Measurements from ENCODE around the gene NUP214. TPM values are rescaled to one million over a fixed set of nuclear protein-coding genes. Genes with fewer than 3 reads are reported as not detected.
"Not testable (repeated sequence)": the region's sequence is repeated elsewhere in the genome, so short reads cannot be mapped to it uniquely, and the experiment has no call there.

Gene NUP214
- total RNA-seq, 1 donor from 2014 or later: 67.4 TPM

DNA sequence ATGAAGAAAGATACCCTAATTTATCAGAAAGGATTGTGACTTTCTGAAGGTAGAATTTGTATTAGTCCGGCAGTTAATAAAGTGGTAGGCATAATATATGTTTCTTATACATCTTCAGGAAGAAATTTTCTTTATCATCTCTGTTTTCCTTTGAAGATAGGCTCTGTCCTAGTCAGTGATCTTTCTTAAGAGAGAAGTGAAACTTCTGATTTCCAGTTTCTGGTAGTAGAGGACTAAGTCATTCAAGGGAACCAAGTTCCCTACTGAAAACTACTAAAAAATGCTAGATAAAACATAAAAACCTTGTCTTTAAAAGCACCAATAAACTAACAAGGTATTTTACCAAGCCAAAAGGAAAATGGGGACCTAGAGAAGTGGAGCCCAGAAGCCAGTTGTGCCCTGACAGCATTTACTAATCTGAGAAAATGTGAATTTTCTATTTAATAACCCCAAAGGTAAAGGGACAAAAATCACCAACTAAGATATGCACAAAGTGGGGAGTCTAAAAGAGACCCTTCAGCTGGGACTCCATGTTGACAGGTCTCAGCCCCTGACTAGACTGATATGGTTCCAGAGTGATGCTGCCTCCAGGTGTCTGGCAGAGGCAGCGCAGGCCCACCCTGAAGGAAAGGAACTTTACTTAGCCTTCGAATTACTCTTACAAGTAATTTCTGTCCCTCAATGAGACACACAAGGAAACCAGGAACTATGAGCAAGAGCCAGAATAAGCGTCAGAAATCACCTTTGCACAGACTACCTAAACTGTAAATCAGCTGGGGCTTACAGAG, 78.2 kb downstream of the NUP214 start:
- no peaks in the 10 kb centered on the region for H3K27me3 Mint-ChIP-seq (ENCODE audit: low read depth)
- peaks cover 73% of the 10 kb centered on the region for H3K36me3 Mint-ChIP-seq (ENCODE audit: low read depth)
- no peak overlapping the region for H3K4me3 Mint-ChIP-seq (ENCODE audit: low read depth)
- intact Hi-C loops (cut with micrococcal nuclease): no loop called here
- H3K9me3 Mint-ChIP-seq: no peaks in the 10 kb centered on the region
- H3K27ac Mint-ChIP-seq: no peak overlapping the region
- DNase-seq (ENCODE audit: low spot score): no peak
- no peaks in the 10 kb centered on the region for H3K4me1 Mint-ChIP-seq (ENCODE audit: low read depth)

DNA sequence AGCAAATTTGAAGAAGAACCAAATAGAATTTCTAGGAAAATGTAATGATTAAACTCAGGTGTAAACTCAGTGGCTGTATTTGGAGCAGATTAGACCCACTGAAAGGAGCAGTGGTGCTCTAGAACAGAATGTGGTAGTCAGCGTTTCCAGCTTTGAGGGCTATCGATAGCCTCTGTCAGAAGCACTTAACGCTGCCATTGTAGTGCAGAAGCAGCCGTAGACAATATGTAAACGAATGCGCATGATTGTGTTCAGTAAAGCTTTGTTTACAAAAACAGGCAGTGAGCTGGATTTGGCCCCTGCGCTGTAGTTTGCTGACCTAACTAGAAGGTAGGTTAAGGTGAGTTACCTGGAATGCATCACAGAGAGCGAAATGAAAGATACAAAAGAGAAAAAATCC, 78.9 kb downstream of the NUP214 start:
- no peaks in the 10 kb centered on the region for H3K9me3 Mint-ChIP-seq
- H3K4me1 Mint-ChIP-seq (ENCODE audit: low read depth): no peaks in the 10 kb centered on the region
- no peaks in the 10 kb centered on the region for H3K27me3 Mint-ChIP-seq (ENCODE audit: low read depth)
- H3K4me3 Mint-ChIP-seq (ENCODE audit: low read depth): no peak overlapping the region
- intact Hi-C loops (cut with micrococcal nuclease): no loop called here
- H3K27ac Mint-ChIP-seq: no peak overlapping the region
- no peak for DNase-seq (ENCODE audit: low spot score)
- peaks cover 68% of the 10 kb centered on the region for H3K36me3 Mint-ChIP-seq (ENCODE audit: low read depth)

- intact Hi-C loops (cut with micrococcal nuclease): no loop called here
- Mint-ChIP-seq H3K4me1 (ENCODE audit: low read depth) (no peaks in the 10 kb centered on the region), H3K4me3 (ENCODE audit: low read depth) (no peak overlapping the region), H3K27ac (no peak overlapping the region), H3K9me3 (peaks cover 9% of the 10 kb centered on the region), H3K36me3 (ENCODE audit: low read depth) (peaks cover 70% of the 10 kb centered on the region), H3K27me3 (ENCODE audit: low read depth) (no peaks in the 10 kb centered on the region)
- DNase-seq (ENCODE audit: low spot score): no peak
Measured at GRCh38 chr9:131206495-131206894, 81.1 kb downstream of the NUP214 start.

- H3K9me3 Mint-ChIP-seq: peaks cover 24% of the 10 kb centered on the region
- H3K4me1 Mint-ChIP-seq (ENCODE audit: low read depth); H3K4me3 Mint-ChIP-seq (ENCODE audit: low read depth); H3K27me3 Mint-ChIP-seq (ENCODE audit: low read depth); DNase-seq (ENCODE audit: low spot score); H3K27ac Mint-ChIP-seq; intact Hi-C loops (cut with micrococcal nuclease): not testable (repeated sequence)
- H3K36me3 Mint-ChIP-seq (ENCODE audit: low read depth): peaks cover 70% of the 10 kb centered on the region
Measured at GRCh38 chr9:131211920-131212319, 86.5 kb downstream of the NUP214 start.

DNA sequence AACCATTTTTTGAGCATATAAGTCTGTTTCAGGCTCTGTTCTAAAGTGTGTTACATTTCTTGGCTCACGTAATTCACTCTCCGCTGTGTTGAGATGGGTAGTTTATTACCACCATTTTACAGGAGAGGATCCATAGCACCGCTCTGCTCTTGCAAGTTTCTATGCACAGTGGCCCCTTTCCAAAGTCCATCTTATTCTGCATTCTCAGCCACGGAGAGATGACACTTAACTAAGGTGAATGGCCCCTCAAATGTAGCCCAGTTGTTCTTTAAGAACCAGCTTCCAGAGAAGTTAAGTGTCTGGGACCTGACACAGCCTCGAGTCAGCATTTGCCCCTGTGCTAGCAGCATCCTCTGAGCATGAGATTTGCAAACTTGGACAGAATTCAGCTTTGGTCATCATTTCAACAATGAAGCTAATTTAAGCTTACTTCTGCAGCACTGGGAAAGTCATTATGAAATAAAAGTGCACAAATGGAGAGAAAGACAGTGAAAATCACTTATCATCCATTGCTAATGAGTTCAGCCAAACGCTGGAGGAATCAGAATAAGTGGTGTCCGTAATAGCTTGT, 89.0 kb downstream of the NUP214 start:
- Mint-ChIP-seq H3K9me3 (peaks cover 24% of the 10 kb centered on the region), H3K36me3 (ENCODE audit: low read depth) (peaks cover 74% of the 10 kb centered on the region), H3K4me3 (ENCODE audit: low read depth) (no peak overlapping the region), H3K27me3 (ENCODE audit: low read depth) (no peaks in the 10 kb centered on the region), H3K27ac (no peak overlapping the region), H3K4me1 (ENCODE audit: low read depth) (peaks cover 8% of the 10 kb centered on the region)
- no peak for DNase-seq (ENCODE audit: low spot score)
- intact Hi-C loops (cut with micrococcal nuclease): no loop called here

DNA sequence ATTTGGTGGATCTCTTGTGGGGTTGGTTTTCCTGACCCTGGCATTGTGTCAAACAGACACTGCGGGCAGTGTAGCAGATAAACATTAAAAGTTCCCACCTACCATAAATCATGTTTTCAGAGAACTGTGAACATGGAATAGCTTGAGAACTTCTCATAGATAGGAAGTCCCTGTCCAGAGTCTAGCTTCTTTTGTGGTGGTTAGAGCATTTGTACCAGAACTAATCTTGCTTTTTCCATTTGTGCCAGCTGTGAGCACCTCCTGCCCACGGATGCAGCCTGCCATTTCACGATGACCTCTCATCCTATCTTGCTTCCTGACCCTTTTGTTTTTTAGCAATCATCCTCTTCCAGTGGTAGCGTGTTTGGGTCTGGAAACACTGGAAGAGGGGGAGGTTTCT, 89.5 kb downstream of the NUP214 start:
- Mint-ChIP-seq H3K9me3 (peaks cover 24% of the 10 kb centered on the region), H3K27me3 (ENCODE audit: low read depth) (no peaks in the 10 kb centered on the region), H3K36me3 (ENCODE audit: low read depth) (peaks cover 70% of the 10 kb centered on the region), H3K4me3 (ENCODE audit: low read depth) (no peak overlapping the region), H3K4me1 (ENCODE audit: low read depth) (peaks cover 8% of the 10 kb centered on the region), H3K27ac (no peak overlapping the region)
- DNase-seq (ENCODE audit: low spot score): no peak
- intact Hi-C loops (cut with micrococcal nuclease): no loop called here

DNA sequence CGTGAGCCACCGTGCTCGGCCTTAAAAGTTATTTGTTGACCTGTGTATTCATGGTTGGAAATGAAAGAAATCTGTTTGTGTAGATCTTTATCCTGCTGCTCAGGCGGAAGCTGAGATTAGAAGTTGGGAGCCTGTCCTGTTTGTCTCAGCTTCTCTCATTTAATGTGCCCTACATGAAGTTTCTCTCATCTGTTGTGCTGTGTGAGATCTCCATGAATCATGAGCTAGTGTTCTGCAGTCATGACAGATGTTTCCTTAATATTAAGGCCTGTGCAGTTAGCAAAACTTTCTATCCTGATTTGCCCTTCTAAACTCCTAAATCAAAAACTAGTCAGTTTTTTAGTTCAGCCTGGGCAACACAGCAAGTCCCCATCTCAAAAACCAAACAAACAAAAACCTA, 91.4 kb downstream of the NUP214 start:
- intact Hi-C loops (cut with micrococcal nuclease): no loop called here
- H3K4me1 Mint-ChIP-seq (ENCODE audit: low read depth): peaks cover 8% of the 10 kb centered on the region
- peaks cover 12% of the 10 kb centered on the region for H3K9me3 Mint-ChIP-seq
- no peak overlapping the region for H3K27ac Mint-ChIP-seq
- H3K27me3 Mint-ChIP-seq (ENCODE audit: low read depth): no peaks in the 10 kb centered on the region
- no peak overlapping the region for H3K4me3 Mint-ChIP-seq (ENCODE audit: low read depth)
- peaks cover 54% of the 10 kb centered on the region for H3K36me3 Mint-ChIP-seq (ENCODE audit: low read depth)
- no peak for DNase-seq (ENCODE audit: low spot score)

DNA sequence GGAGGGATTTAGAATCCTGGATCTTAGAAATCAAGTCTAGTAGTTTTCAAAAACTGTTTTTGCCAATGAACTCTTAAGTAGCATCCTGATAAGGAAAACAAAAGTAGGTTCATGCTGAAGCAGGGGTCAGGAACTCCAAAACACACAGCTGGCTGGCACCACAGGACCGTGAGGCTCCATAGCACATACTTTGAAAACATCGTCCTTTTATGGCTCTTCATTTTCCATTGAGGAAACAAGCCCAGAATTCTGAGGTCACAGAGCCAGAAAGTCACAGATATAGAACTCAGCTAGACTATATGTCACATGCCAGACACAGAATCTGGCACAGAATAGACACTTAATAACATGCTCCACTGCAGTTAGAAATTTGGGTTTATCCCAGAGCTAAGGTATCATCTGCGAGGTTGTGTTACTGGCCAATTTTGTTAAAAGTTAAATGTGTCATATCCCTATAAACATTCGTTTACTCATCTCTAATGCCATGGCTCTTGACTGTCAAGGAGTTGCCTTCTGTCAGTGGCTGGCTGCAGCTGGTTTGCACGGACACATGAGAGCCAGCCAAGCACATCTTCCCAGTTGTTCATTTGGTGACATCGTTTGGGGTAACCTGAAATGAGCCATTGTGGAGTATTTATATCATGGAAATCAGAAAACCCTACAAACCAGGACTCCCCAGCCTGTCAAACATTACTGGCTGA, 92.1 kb downstream of the NUP214 start:
- intact Hi-C loops (cut with micrococcal nuclease): no loop called here
- H3K4me3 Mint-ChIP-seq (ENCODE audit: low read depth): no peak overlapping the region
- no peak for DNase-seq (ENCODE audit: low spot score)
- H3K27me3 Mint-ChIP-seq (ENCODE audit: low read depth): no peaks in the 10 kb centered on the region
- peaks cover 5% of the 10 kb centered on the region for H3K9me3 Mint-ChIP-seq
- H3K4me1 Mint-ChIP-seq (ENCODE audit: low read depth): peaks cover 8% of the 10 kb centered on the region
- no peak overlapping the region for H3K27ac Mint-ChIP-seq
- peaks cover 51% of the 10 kb centered on the region for H3K36me3 Mint-ChIP-seq (ENCODE audit: low read depth)

GRCh38 chr9:131218370-131218769, 93.0 kb downstream of the NUP214 start:
- Mint-ChIP-seq H3K27ac (no peak overlapping the region), H3K4me1 (ENCODE audit: low read depth) (peaks cover 8% of the 10 kb centered on the region), H3K36me3 (ENCODE audit: low read depth) (peaks cover 50% of the 10 kb centered on the region), H3K9me3 (no peaks in the 10 kb centered on the region), H3K27me3 (ENCODE audit: low read depth) (no peaks in the 10 kb centered on the region), H3K4me3 (ENCODE audit: low read depth) (no peak overlapping the region)
- intact Hi-C loops (cut with micrococcal nuclease): no loop called here
- no peak for DNase-seq (ENCODE audit: low spot score)

DNA sequence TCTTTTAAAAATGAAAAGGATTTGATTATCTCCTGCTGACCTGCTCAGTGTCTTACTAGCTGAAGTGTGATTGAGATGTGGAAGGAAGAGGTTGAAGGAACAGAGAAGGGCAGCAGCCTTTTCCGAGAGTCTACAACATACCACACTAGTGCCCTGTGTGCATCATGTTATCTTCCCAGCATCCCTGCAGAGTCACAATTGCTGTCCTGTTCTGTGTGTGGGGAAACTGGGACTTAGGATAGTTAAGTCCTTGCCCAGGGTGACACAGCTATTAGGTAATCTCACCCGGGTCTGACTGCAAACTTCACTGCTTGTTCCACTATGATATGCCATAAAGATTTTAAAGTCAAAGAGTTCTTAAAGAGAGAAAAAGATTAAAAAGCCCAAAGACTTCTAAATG, 95.1 kb downstream of the NUP214 start:
- no peak overlapping the region for H3K4me3 Mint-ChIP-seq (ENCODE audit: low read depth)

DNA sequence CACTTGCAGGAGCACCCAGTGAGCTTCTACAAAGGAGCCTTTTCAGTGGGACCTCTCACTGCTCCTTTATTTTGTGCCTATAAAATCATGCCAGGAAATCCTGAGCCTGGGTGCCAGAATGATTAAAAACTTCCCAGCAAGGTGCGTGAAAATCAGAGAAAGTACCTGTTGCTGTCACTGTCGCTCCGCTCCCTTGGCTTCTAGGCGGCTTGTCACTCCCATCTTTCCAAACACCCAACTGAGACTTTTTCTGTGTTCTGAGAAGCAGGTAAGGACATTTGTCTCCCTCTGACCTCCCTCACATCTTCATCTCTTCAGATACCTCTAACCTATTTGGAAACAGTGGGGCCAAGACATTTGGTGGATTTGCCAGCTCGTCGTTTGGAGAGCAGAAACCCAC, 97.1 kb downstream of the NUP214 start:
- Mint-ChIP-seq H3K4me3 (ENCODE audit: low read depth) (no peak overlapping the region), H3K36me3 (ENCODE audit: low read depth) (peaks cover 44% of the 10 kb centered on the region), H3K27me3 (ENCODE audit: low read depth) (no peaks in the 10 kb centered on the region), H3K9me3 (no peaks in the 10 kb centered on the region), H3K4me1 (ENCODE audit: low read depth) (peaks cover 7% of the 10 kb centered on the region), H3K27ac (no peak overlapping the region)
- intact Hi-C loops (cut with micrococcal nuclease): no loop called here
- no peak for DNase-seq (ENCODE audit: low spot score)

More for the DNA sequence above, 95.1 kb downstream of the NUP214 start:
- DNase-seq (ENCODE audit: low spot score): no peak
- H3K27me3 Mint-ChIP-seq (ENCODE audit: low read depth): no peaks in the 10 kb centered on the region
- no peak overlapping the region for H3K27ac Mint-ChIP-seq
- H3K36me3 Mint-ChIP-seq (ENCODE audit: low read depth): peaks cover 40% of the 10 kb centered on the region
- intact Hi-C loops (cut with micrococcal nuclease): no loop called here
- peaks cover 5% of the 10 kb centered on the region for H3K4me1 Mint-ChIP-seq (ENCODE audit: low read depth)
- no peaks in the 10 kb centered on the region for H3K9me3 Mint-ChIP-seq

- H3K4me3 Mint-ChIP-seq (ENCODE audit: low read depth): no peak overlapping the region
- intact Hi-C loops (cut with micrococcal nuclease): no loop called here
- H3K9me3 Mint-ChIP-seq: no peaks in the 10 kb centered on the region
Measured at GRCh38 chr9:131226226-131226625, 100.8 kb downstream of the NUP214 start.

More at GRCh38 chr9:131226226-131226625, 100.8 kb downstream of the NUP214 start:
- peaks cover 55% of the 10 kb centered on the region for H3K36me3 Mint-ChIP-seq (ENCODE audit: low read depth)
- no peak overlapping the region for H3K27ac Mint-ChIP-seq
- no peak for DNase-seq (ENCODE audit: low spot score)
- peaks cover 6% of the 10 kb centered on the region for H3K4me1 Mint-ChIP-seq (ENCODE audit: low read depth)
- H3K27me3 Mint-ChIP-seq (ENCODE audit: low read depth): no peaks in the 10 kb centered on the region

All from activated T-helper 2 cell treated with anti-CD3 and anti-CD28 coated beads, Interferon-gamma antibody, Interleukin-2, Interleukin-4, amounts not matched to agents 10 μg/mL and 5 μg/mL and 100 μg/mL, durations not matched to agents 14 hours and 24 hours and 36 hours (primary cell).